Endothelial cell (in vitro differentiated cells): ENCODE data around the gene CDC42. TPM values are rescaled to one million over a fixed set of nuclear protein-coding genes. Genes with fewer than 3 reads are reported as not detected.

Source experiments
- DNase-seq: peaks from one replicate; pipeline ENCODE4 v3.0.0; 2021; ENCODE audit warnings: low spot score
- H3K27ac Mint-ChIP-seq: one replicate; pipeline ENCODE4 v1.8.0; 2021; ENCODE audit warnings: mixed read lengths, inconsistent platforms; ENCODE audit not compliant: unreplicated experiment
- H3K27me3 Mint-ChIP-seq: one replicate; pipeline ENCODE4 v1.8.0; 2021; ENCODE audit warnings: mild to moderate bottlenecking, moderate library complexity, mixed read lengths, inconsistent platforms; ENCODE audit not compliant: unreplicated experiment
- H3K36me3 Mint-ChIP-seq: one replicate; pipeline ENCODE4 v1.8.0; 2021; ENCODE audit warnings: mild to moderate bottlenecking, low read depth, mixed read lengths, inconsistent platforms; ENCODE audit not compliant: unreplicated experiment
- H3K4me1 Mint-ChIP-seq: one replicate; pipeline ENCODE4 v1.8.0; 2021; ENCODE audit warnings: mild to moderate bottlenecking, mixed read lengths, inconsistent platforms; ENCODE audit not compliant: unreplicated experiment
- H3K4me3 Mint-ChIP-seq: one replicate; pipeline ENCODE4 v1.8.0; 2021; ENCODE audit warnings: mild to moderate bottlenecking, mixed read lengths, inconsistent platforms; ENCODE audit not compliant: unreplicated experiment
- H3K9me3 Mint-ChIP-seq: one replicate; pipeline ENCODE4 v1.8.0; 2021; ENCODE audit warnings: mixed read lengths, inconsistent platforms; ENCODE audit not compliant: unreplicated experiment
- total RNA-seq: library from RNA; stranded (reverse); fragmentation: NEBNext Ultra II Directional; extraction: Animal tissue kit (Norgen Biotek cat#: 25700); gene quantifications from one replicate; pipeline ENCODE4 v1.2.1, GENCODE V29; 2021; ENCODE audit not compliant: unreplicated experiment
- TF ChIP-seq, protein P1 (sequence below): fragments of 200-600 bp; sonication (generic); IDR thresholded peaks from one replicate; pipeline ENCODE4 v1.5.0; 2021; ENCODE audit warnings: antibody characterized with exemption; ENCODE audit not compliant: unreplicated experiment

CDC42 gene
- total RNA-seq, 1 donor from 2014 or later = 370 TPM

DNA sequence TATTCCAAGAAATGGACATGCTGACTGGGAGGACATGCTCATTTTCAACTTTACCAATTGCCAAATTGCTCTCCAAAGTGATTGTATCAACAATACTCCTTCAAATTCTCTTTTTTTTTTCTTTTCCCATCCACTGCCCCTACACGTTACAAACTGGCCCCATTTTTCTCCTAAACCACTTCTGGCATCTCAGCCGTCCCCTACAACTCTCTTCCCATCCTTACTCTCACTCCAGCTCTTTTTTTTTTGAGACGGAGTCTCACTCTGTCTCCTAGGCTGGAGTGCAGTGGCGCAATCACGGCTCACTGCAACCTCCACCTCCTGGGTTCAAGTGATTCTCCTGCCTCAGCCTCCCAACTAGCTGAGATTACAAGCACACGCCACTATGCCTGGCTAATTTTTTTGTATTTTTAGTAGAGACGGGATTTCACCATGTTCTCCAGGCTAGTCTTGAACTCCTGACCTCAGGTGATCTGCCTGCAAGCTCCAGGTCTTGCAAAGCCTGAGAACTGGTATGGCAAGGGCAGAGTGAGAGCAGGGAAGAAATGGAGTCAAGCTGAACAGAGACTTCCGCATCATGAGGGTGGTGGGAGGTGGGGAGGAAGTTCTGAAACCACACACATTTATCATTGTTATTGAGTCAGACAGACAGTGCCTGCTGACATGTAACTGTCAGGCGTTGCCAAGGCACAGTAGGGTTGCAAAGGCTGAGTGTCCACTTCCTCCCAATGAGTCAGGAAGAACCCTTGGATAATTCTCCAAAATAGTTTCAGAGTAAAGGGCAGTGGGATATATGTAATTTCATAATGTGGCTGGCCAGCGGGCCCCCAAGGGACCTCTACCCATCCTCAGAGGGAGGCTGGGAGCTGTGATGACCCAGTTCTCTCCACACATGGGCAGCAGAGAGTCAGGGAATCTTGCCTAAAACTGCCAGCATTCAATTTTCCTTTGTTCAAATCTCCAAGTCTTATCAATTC, 33.6 kb upstream of the CDC42 start:
- Mint-ChIP-seq H3K36me3 (no peaks in the 10 kb centered on the region), H3K27me3 (peaks cover 6% of the 10 kb centered on the region), H3K9me3 (no peaks in the 10 kb centered on the region), H3K27ac (no peak overlapping the region), H3K4me3 (no peak overlapping the region), H3K4me1 (peaks cover 7% of the 10 kb centered on the region)
- TF ChIP-seq, protein P1, sequence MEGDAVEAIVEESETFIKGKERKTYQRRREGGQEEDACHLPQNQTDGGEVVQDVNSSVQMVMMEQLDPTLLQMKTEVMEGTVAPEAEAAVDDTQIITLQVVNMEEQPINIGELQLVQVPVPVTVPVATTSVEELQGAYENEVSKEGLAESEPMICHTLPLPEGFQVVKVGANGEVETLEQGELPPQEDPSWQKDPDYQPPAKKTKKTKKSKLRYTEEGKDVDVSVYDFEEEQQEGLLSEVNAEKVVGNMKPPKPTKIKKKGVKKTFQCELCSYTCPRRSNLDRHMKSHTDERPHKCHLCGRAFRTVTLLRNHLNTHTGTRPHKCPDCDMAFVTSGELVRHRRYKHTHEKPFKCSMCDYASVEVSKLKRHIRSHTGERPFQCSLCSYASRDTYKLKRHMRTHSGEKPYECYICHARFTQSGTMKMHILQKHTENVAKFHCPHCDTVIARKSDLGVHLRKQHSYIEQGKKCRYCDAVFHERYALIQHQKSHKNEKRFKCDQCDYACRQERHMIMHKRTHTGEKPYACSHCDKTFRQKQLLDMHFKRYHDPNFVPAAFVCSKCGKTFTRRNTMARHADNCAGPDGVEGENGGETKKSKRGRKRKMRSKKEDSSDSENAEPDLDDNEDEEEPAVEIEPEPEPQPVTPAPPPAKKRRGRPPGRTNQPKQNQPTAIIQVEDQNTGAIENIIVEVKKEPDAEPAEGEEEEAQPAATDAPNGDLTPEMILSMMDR = no peak
- DNase-seq = no peak

DNA sequence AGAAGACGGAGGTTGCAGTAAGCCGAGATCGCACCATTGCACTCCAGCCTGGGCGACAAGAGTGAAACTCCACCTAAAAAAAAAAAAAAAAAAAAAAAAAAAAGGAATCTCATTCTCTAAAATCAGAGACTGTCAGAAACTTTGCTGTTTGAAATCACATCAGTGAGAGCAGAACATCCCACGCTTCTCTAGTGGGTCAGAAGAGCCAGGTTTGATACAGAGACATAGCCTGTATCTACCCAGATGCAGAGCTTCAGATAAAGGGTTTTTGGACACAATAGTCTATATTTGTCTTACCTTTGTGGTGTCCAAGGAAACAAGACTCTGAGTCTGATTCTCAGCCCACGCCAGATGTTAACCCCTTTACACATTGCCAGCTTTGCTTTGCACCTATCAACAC, 31.4 kb upstream of the CDC42 start:
- peaks cover 9% of the 10 kb centered on the region for H3K27me3 Mint-ChIP-seq
- no peak overlapping the region for H3K4me3 Mint-ChIP-seq
- H3K27ac Mint-ChIP-seq = no peak overlapping the region
- H3K9me3 Mint-ChIP-seq = no peaks in the 10 kb centered on the region
- no peaks in the 10 kb centered on the region for H3K36me3 Mint-ChIP-seq
- H3K4me1 Mint-ChIP-seq = peaks cover 16% of the 10 kb centered on the region
- TF ChIP-seq, protein P1 = no peak
- no peak for DNase-seq

DNA sequence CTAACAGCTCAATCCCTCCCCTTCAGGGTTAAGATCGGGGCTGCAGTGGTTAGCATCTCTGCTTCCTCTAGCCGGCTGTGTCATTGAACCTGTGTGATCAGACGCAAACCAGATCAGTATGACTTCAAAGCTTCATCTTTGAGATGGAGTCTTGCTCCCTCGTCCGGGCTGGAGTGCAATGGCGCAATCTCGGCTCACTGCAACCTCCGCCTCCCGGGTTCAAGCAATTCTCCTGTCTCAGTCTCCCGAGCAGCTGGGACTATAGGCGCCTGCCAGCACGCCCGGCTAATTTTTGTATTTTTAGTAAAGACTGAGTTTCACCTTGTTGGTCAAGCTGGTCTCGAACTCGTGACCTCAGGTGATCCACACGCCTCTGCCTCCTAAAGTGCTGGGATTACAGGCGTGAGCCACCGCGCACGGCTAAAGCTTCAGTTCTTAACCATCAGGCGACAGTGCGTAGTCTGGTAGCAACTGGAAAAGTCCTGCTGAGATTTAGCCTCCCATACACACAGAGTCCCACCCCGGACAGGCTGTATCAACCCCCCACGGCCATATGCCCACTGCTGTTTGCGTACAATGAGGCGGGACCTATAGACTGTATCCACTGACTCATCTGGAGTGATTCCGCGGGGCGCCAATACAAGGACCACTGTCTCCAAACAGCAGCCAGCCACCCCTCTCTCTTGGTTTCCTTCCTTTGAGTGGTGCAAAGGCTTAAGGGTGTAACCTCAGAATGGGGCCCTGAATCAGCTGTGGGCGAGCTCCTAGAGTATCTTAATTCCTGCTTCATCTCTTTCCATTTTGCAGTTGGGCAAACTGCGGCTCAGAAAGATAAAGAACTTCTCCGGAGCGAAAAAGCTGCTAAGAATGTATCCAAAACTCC, 27.8 kb upstream of the CDC42 start:
- Mint-ChIP-seq H3K36me3 (no peaks in the 10 kb centered on the region), H3K27ac (peak overlapping the region; percentile 99), H3K4me3 (peak overlapping the region; percentile 94), H3K4me1 (peaks cover 13% of the 10 kb centered on the region), H3K9me3 (no peaks in the 10 kb centered on the region), H3K27me3 (peaks cover 9% of the 10 kb centered on the region)
- peak; percentile 50 for DNase-seq
- TF ChIP-seq, protein P1 = no peak

DNA sequence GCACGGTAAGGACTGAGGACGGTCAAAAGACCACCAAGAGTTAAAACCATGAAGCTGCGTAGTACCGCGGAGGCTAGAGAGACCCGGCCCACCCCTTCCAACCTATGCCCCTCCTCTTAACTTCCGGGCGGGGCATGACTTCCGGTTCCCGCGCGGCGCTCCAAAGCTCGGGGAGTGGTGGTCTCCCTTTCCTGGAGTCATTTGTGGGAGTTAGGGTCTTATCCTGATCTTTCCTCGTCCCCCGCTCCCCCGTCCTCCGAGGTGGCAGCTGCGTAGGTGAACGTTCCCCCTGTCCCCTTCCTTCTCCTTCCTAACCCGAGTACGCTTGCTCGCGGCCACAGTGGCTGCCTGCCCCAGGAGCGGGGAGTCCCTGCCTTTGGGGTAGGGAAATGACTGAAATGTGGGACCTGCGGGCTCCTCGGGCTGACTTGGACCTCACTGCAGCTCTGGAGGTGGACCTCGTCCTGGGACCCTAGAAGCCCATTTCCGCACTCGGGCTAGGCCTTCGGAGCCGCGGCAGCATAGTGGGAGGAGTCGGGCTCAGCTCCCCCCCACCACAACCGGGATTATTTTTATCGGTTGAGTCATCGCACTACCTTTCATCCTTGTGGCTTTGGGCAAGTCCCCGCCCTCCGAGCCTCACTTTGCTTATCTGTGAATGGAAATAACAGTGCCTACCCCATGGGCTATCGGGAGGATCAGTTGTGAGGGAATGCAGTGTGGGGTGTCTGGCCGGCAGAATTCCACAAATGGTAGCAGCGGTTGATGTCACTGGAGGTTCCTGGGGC, 26.9 kb upstream of the CDC42 start:
- Mint-ChIP-seq H3K36me3 (no peaks in the 10 kb centered on the region), H3K9me3 (no peaks in the 10 kb centered on the region), H3K27me3 (peaks cover 9% of the 10 kb centered on the region), H3K27ac (peak overlapping the region; percentile 99), H3K4me3 (peak overlapping the region; percentile 94), H3K4me1 (peaks cover 13% of the 10 kb centered on the region)
- TF ChIP-seq, protein P1 = no peak
- DNase-seq = peak; percentile 81
